Keratinocyte (primary cell): ENCODE measurements around the gene TMTC2. TPM values are rescaled to one million over a fixed set of nuclear protein-coding genes. Genes with fewer than 3 reads are reported as not detected.

ENCODE experiments used
- DNase-seq: peaks from one replicate; pipeline ENCODE4 v3.0.0-alpha.2; 2011; ENCODE audit warnings: low read depth, missing footprints, low spot score
- FAIRE-seq: peaks from 2 replicates; lab custom pipeline; 2011; peaks lifted over from hg19 to GRCh38; lab: Jason Lieb, UNC
- H2AFZ ChIP-seq: 2 replicates; pipeline ENCODE4 v1.6.0; 2012; ENCODE audit warnings: low read length, control low read depth, inconsistent platforms; ENCODE audit not compliant: control insufficient read depth
- H3K27ac ChIP-seq: 2 replicates; pipeline ENCODE4 v1.5.1; 2011; ENCODE audit warnings: low read length; ENCODE audit not compliant: control insufficient read depth, insufficient read depth
- H3K27me3 ChIP-seq: 3 replicates; pipeline ENCODE4 v1.6.0; 2011; ENCODE audit warnings: low read length; ENCODE audit not compliant: control insufficient read depth, insufficient read depth; ENCODE audit errors: extremely low read depth
- H3K36me3 ChIP-seq, 2 experiments: 2 replicates in 1 of 2; 3 replicates in 1 of 2; pipeline ENCODE4 v1.5.1; 2011; ENCODE audit warnings: low read length in 2 of 2, mild to moderate bottlenecking in 1 of 2; ENCODE audit not compliant: control insufficient read depth in 2 of 2, insufficient read depth in 2 of 2; ENCODE audit errors: extremely low read depth in 1 of 2
- H3K4me1 ChIP-seq: 3 replicates; pipeline ENCODE4 v1.5.1; 2011; ENCODE audit warnings: low read length; ENCODE audit not compliant: control insufficient read depth, insufficient read depth; ENCODE audit errors: extremely low read depth
- H3K4me2 ChIP-seq: 3 replicates; pipeline ENCODE4 v1.6.0; 2011; ENCODE audit warnings: low read depth, low read length; ENCODE audit not compliant: control insufficient read depth, insufficient read depth; ENCODE audit errors: extremely low read depth
- H3K4me3 ChIP-seq, 3 experiments: fragments of 200-600 bp in 1 of 3; sonication (generic) in 1 of 3; 2 replicates in 2 of 3; 3 replicates in 1 of 3; pipeline ENCODE4 v1.5.1; 2011 to 2016; ENCODE audit warnings: low read length in 3 of 3, mild to moderate bottlenecking in 3 of 3, control low read depth in 2 of 3, inconsistent platforms in 1 of 3, low read depth in 1 of 3, mixed read lengths in 1 of 3, mixed run types in 1 of 3, moderate library complexity in 1 of 3; ENCODE audit not compliant: control insufficient read depth in 2 of 3, insufficient read depth in 2 of 3; ENCODE audit errors: extremely low read depth in 1 of 3
- H3K79me2 ChIP-seq: 2 replicates; pipeline ENCODE4 v1.6.0; 2012; ENCODE audit warnings: low read length; ENCODE audit not compliant: control insufficient read depth, insufficient read depth
- H3K9ac ChIP-seq: 3 replicates; pipeline ENCODE4 v1.6.0; 2011; ENCODE audit warnings: low read length; ENCODE audit not compliant: control insufficient read depth, insufficient read depth; ENCODE audit errors: extremely low read depth
- H3K9me1 ChIP-seq: 3 replicates; pipeline ENCODE4 v1.6.0; 2011; ENCODE audit warnings: low read length; ENCODE audit not compliant: control insufficient read depth, insufficient read depth; ENCODE audit errors: extremely low read depth
- H3K9me3 ChIP-seq: 2 replicates; pipeline ENCODE4 v1.5.1; 2012; ENCODE audit warnings: low read depth, low read length; ENCODE audit not compliant: control insufficient read depth
- H4K20me1 ChIP-seq: 3 replicates; pipeline ENCODE4 v1.6.0; 2011; ENCODE audit warnings: low read length; ENCODE audit not compliant: control insufficient read depth, insufficient read depth; ENCODE audit errors: extremely low read depth
- CTCF ChIP-seq, 3 experiments: IDR thresholded peaks in 1 of 3; conservative IDR thresholded peaks in 1 of 3; optimal IDR thresholded peaks in 1 of 3; 2 replicates in 2 of 3; 3 replicates in 1 of 3; pipeline versions ENCODE3 to v1.5.1; 2011; ENCODE audit warnings: low read length in 3 of 3, mild to moderate bottlenecking in 3 of 3, moderate library complexity in 2 of 3, control low read depth in 1 of 3, inconsistent platforms in 1 of 3; ENCODE audit not compliant: insufficient read depth in 2 of 3; ENCODE audit errors: extremely low read depth in 1 of 3
- EZH2 ChIP-seq: IDR thresholded peaks from one replicate; pipeline ENCODE4 v1.6.1; 2012; ENCODE audit warnings: inconsistent platforms, mild to moderate bottlenecking, low read length, moderate library complexity
- dilution Hi-C: fragments of 300-500 bp; cut with MboI; formaldehyde crosslinking; loops from one replicate; pipeline ENCODE4 v1.7.0; 2020; ENCODE audit warnings: low sequenced_read_pairs; ENCODE audit not compliant: extremely low pct_ligation_motif_present
- polyA plus RNA-seq, 5 experiments: library from polyadenylated mRNA; depleted of rRNA in 3 of 5; stranded (reverse) in 3 of 5; stranded (forward) in 1 of 5; unstranded in 1 of 5; fragments of >200 nt; gene quantifications; 1 replicate in 1 of 5; 2 replicates in 3 of 5; 3 replicates in 1 of 5; pipeline versions ENCODE4 v1.2.1 to v1.2.3, GENCODE V29; 2011 to 2012; ENCODE audit warnings: missing spikeins in 2 of 5, low read depth in 1 of 5, low replicate concordance in 1 of 5

Gene TMTC2
- polyA plus RNA-seq, 1 donor (not counting 4 experiments of a cell fraction or from before 2014, with no cell fraction given) = 3.8 TPM

- Histone ChIP-seq H3K9me3 (no peaks in the 10 kb centered on the region), H3K9me1 (no peaks in the 10 kb centered on the region), H2AFZ (no peak overlapping the region), H3K9ac (no peak overlapping the region), H3K27ac (no peak overlapping the region), H3K79me2 (no peaks in the 10 kb centered on the region), H4K20me1 (no peaks in the 10 kb centered on the region), H3K4me1 (no peaks in the 10 kb centered on the region), H3K4me3 (no peak overlapping the region), H3K27me3 (no peaks in the 10 kb centered on the region), H3K4me2 (no peak overlapping the region), H3K36me3 (no peaks in the 10 kb centered on the region)
- dilution Hi-C loops = no loop called here
- FAIRE-seq (no peak), DNase-seq (no peak)
- TF ChIP-seq CTCF (optimal IDR thresholded peaks at IDR 0.05 in 1 of 3, IDR thresholded peaks at IDR 0.05 in 1 of 3, conservative IDR thresholded peaks at IDR 0.05 in 1 of 3; ENCODE audit: extremely low read depth in 1 of 3, insufficient read depth in 2 of 3, low read length in 3 of 3) (no peak), EZH2 (no peak)
Measured at GRCh38 chr12:83067981-83068380, 381.3 kb downstream of the TMTC2 start.

- Histone ChIP-seq H3K9me3 (no peaks in the 10 kb centered on the region), H2AFZ (no peak overlapping the region), H3K79me2 (no peaks in the 10 kb centered on the region), H3K4me3 (no peak overlapping the region), H3K27ac (no peak overlapping the region), H3K36me3 (no peaks in the 10 kb centered on the region), H3K4me1 (no peaks in the 10 kb centered on the region), H3K9ac (no peak overlapping the region), H4K20me1 (no peaks in the 10 kb centered on the region), H3K27me3 (no peaks in the 10 kb centered on the region), H3K4me2 (no peak overlapping the region), H3K9me1 (no peaks in the 10 kb centered on the region)
- FAIRE-seq = no peak
- dilution Hi-C loops = no loop called here
- no peak for DNase-seq
- TF ChIP-seq EZH2 = no peak
- TF ChIP-seq CTCF (optimal IDR thresholded peaks at IDR 0.05 in 1 of 3, IDR thresholded peaks at IDR 0.05 in 1 of 3, conservative IDR thresholded peaks at IDR 0.05 in 1 of 3; ENCODE audit: extremely low read depth in 1 of 3, insufficient read depth in 2 of 3, low read length in 3 of 3) = no peak
Measured at GRCh38 chr12:83074358-83074894, 387.7 kb downstream of the TMTC2 start.
